ENCODE measurements around the gene CIPC.

- TF ChIP-seq CTCF (IDR thresholded peaks at IDR 0.05) (no peak), POLR2A (IDR thresholded peaks at IDR 0.05) (no peak), POLR2AphosphoS5 (IDR thresholded peaks at IDR 0.05) (no peak), EP300 (IDR thresholded peaks at IDR 0.05) (no peak)
These were observed 46.5 kb downstream of the CIPC start for GRCh38 chr14:77144412-77145115.

All from stomach (tissue), 4 donors.